Measurements from ENCODE around the gene PCNX2.

The PCNX2 gene

DNA sequence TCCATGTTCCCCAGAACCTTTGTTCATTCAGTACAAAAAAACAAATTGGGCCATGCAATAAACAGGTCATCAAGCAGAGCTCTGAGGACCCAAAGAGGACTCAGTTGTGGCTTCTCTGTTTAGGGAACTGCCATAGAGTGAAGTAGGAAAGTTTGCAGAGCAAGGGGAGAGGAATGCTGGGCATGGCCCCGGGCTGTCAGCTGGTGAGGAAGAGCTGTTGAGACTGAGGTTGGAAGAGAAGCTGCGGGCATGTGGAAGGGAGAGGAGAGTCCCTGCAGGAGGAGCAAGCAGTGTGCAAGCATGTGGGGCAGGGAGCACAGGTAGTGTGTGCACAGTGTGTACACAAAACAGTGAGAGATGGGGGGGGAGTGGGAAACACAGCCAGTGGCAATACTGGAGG is 273.3 kb downstream of the PCNX2 start:
- Histone ChIP-seq H3K4me1 (ENCODE audit: insufficient read depth, poor library complexity, severe bottlenecking) (peaks cover 12% of the 10 kb centered on the region), H3K27ac (ENCODE audit: poor library complexity, severe bottlenecking) (no peak overlapping the region), H3K27me3 (ENCODE audit: insufficient read depth, poor library complexity, severe bottlenecking) (no peaks in the 10 kb centered on the region), H3K36me3 (ENCODE audit: low read depth) (peaks cover 5% of the 10 kb centered on the region; the same call in 1 of the 2 replicates), H3K4me3 (ENCODE audit: severe bottlenecking) (no peak overlapping the region), H3K9me3 (ENCODE audit: severe bottlenecking) (no peaks in the 10 kb centered on the region)
- DNase-seq (ENCODE audit: low spot score) (no peak), ATAC-seq (ENCODE audit: low read depth) (no peak)
- TF ChIP-seq, protein P1, sequence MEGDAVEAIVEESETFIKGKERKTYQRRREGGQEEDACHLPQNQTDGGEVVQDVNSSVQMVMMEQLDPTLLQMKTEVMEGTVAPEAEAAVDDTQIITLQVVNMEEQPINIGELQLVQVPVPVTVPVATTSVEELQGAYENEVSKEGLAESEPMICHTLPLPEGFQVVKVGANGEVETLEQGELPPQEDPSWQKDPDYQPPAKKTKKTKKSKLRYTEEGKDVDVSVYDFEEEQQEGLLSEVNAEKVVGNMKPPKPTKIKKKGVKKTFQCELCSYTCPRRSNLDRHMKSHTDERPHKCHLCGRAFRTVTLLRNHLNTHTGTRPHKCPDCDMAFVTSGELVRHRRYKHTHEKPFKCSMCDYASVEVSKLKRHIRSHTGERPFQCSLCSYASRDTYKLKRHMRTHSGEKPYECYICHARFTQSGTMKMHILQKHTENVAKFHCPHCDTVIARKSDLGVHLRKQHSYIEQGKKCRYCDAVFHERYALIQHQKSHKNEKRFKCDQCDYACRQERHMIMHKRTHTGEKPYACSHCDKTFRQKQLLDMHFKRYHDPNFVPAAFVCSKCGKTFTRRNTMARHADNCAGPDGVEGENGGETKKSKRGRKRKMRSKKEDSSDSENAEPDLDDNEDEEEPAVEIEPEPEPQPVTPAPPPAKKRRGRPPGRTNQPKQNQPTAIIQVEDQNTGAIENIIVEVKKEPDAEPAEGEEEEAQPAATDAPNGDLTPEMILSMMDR (IDR thresholded peaks at IDR 0.05; ENCODE audit: poor library complexity, severe bottlenecking): no peak

DNA sequence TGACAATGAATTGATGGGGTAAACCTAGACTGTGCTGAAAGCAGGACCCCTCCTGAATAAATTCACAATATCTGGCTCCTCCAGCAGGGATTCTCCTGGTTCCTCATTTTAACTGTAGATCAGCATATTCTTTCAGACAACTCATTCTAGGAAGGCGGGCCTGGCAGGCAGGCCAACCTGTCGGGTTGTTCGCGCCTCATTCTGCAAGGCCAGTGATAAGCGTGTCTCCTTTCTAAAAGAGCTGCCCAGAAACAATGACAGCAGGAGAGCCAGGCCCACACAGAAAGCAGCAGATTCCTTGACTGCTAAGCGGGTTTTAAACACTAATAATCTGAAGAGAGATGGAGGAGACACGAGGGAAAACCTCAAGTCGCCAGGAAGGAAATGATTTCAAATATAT is 275.1 kb downstream of the PCNX2 start:
- Histone ChIP-seq H3K4me1 (ENCODE audit: insufficient read depth, poor library complexity, severe bottlenecking) (peaks cover 5% of the 10 kb centered on the region), H3K27ac (ENCODE audit: poor library complexity, severe bottlenecking) (no peak overlapping the region), H3K36me3 (ENCODE audit: low read depth) (peaks cover 5% of the 10 kb centered on the region; the same call in 1 of the 2 replicates), H3K27me3 (ENCODE audit: insufficient read depth, poor library complexity, severe bottlenecking) (no peaks in the 10 kb centered on the region), H3K9me3 (ENCODE audit: severe bottlenecking) (no peaks in the 10 kb centered on the region), H3K4me3 (ENCODE audit: severe bottlenecking) (no peak overlapping the region)
- DNase-seq (ENCODE audit: low spot score) (no peak), ATAC-seq (ENCODE audit: low read depth) (no peak)
- TF ChIP-seq, protein P1 (IDR thresholded peaks at IDR 0.05; ENCODE audit: poor library complexity, severe bottlenecking): no peak

DNA sequence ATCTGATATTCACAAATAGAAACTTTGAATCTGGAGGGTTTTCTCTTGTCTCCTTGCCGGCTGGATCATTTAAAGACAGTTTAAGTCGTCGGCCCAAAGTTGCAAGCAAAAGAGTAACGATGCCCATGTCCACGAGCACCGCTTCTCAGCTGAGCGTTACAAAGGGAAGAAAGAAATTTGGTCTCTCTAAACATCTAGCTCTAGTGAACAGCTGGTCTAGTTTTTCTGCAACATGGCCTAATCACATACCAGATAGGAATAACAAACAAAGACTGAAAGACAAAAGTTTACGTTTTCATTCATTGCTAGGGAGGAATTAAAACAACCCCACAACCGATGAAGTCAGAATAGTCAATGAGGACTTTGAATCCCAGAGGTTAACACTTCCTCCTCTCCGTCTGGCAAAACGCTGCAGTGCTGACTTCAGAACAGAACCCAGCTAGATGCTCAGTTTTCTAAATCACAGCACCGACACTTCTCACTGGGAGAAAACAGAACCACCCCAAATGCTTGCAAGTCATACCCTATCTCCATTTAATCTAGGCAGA is 275.7 kb downstream of the PCNX2 start:
- Histone ChIP-seq H3K36me3 (ENCODE audit: low read depth) (peaks cover 3% of the 10 kb centered on the region; the same call in 1 of the 2 replicates), H3K9me3 (ENCODE audit: severe bottlenecking) (no peaks in the 10 kb centered on the region), H3K27me3 (ENCODE audit: insufficient read depth, poor library complexity, severe bottlenecking) (no peaks in the 10 kb centered on the region), H3K4me1 (ENCODE audit: insufficient read depth, poor library complexity, severe bottlenecking) (no peaks in the 10 kb centered on the region), H3K27ac (ENCODE audit: poor library complexity, severe bottlenecking) (no peak overlapping the region), H3K4me3 (ENCODE audit: severe bottlenecking) (no peak overlapping the region)
- TF ChIP-seq, protein P1 (IDR thresholded peaks at IDR 0.05; ENCODE audit: poor library complexity, severe bottlenecking): no peak
- ATAC-seq (ENCODE audit: low read depth): no peak
- DNase-seq (ENCODE audit: low spot score): no peak

DNA sequence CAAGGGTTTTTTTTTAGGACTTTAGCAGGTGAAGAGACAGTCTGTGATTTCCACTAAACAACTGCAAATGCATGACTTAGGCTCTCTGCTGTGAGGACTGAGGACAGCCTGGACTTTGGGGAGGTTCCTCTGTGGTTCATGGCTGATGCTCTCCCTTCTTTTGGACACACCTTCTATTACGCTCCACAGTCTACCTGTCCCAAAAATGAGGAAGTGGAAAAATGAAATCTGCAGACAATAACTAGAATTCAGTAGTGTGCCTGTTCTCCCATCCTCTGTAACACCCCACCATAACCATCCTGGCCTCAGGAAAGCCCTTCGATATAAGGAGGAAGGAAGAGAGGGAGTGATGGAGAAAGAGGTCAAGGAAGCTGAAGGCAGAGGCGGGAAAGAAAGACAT is 276.4 kb downstream of the PCNX2 start:
- no peaks in the 10 kb centered on the region for H3K9me3 ChIP-seq (ENCODE audit: severe bottlenecking)
- no peaks in the 10 kb centered on the region for H3K4me1 ChIP-seq (ENCODE audit: insufficient read depth, poor library complexity, severe bottlenecking)
- no peaks in the 10 kb centered on the region for H3K27me3 ChIP-seq (ENCODE audit: insufficient read depth, poor library complexity, severe bottlenecking)
- no peak overlapping the region for H3K27ac ChIP-seq (ENCODE audit: poor library complexity, severe bottlenecking)
- no peak overlapping the region for H3K4me3 ChIP-seq (ENCODE audit: severe bottlenecking)
- DNase-seq (ENCODE audit: low spot score): no peak
- TF ChIP-seq, protein P1 (IDR thresholded peaks at IDR 0.05; ENCODE audit: poor library complexity, severe bottlenecking): no peak
- H3K36me3 ChIP-seq (ENCODE audit: low read depth): peaks cover 5% of the 10 kb centered on the region; the same call in 1 of the 2 replicates
- no peak for ATAC-seq (ENCODE audit: low read depth)

DNA sequence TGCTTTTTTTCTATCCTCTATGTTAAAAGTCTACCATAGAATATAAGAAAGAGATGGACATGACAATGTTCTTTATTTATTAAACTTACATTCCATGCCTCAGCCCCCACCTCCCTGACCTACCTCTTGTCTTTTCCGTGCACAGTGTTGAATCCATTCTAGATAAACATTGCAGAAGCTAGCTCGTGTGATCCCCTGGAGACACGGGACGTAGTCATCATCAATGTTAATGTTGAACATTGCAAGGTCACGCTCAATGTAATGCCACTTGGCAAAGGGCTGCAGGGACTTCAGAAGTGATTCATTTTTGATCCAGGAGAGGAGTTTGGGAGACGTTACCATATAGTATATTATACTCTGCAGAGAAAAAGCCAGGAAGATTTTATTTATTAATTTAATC is 278.7 kb downstream of the PCNX2 start:
- DNase-seq (ENCODE audit: low spot score) (no peak), ATAC-seq (ENCODE audit: low read depth) (no peak)
- no peak overlapping the region for H3K27ac ChIP-seq (ENCODE audit: poor library complexity, severe bottlenecking)
- H3K9me3 ChIP-seq (ENCODE audit: severe bottlenecking): no peaks in the 10 kb centered on the region
- H3K27me3 ChIP-seq (ENCODE audit: insufficient read depth, poor library complexity, severe bottlenecking): no peaks in the 10 kb centered on the region
- H3K4me1 ChIP-seq (ENCODE audit: insufficient read depth, poor library complexity, severe bottlenecking): no peaks in the 10 kb centered on the region
- TF ChIP-seq, protein P1 (IDR thresholded peaks at IDR 0.05; ENCODE audit: poor library complexity, severe bottlenecking): no peak
- no peak overlapping the region for H3K4me3 ChIP-seq (ENCODE audit: severe bottlenecking)
- H3K36me3 ChIP-seq (ENCODE audit: low read depth): peaks cover 7% of the 10 kb centered on the region; the same call in 1 of the 2 replicates

Data from RWPE2 (cell line).